ENCODE results near the gene CYB561D1. TPM values are rescaled to one million over a fixed set of nuclear protein-coding genes. Genes with fewer than 3 reads are reported as not detected.
A peak's percentile ranks its signal among the peaks of the same experiment; 100 is the strongest.
"Not testable (repeated sequence)": the region's sequence is repeated elsewhere in the genome, so short reads cannot be mapped to it uniquely, and the experiment has no call there.

CYB561D1 gene
- polyA plus RNA-seq (2014; cell fraction: cytosol; rRNA removed), result 7.8 and 8.4 TPM in 2 replicates
- polyA plus RNA-seq (2014; cell fraction: nucleus; rRNA removed), result 6.6 and 8.0 TPM in 2 replicates

GRCh38 chr1:109493805-109494539 lies at the start of gene CYB561D1:
Gene CYB561D1 (plus strand): TSS chr1:109494094. CDS start chr1:109494140, 46 bp downstream.
- DNase-seq (ENCODE audit: low spot score), result peak; percentile 87

GRCh38 chr1:109444346-109444745 lies 49.5 kb upstream of the CYB561D1 start:
- peak; percentile 71 for DNase-seq (ENCODE audit: low spot score)

DNA sequence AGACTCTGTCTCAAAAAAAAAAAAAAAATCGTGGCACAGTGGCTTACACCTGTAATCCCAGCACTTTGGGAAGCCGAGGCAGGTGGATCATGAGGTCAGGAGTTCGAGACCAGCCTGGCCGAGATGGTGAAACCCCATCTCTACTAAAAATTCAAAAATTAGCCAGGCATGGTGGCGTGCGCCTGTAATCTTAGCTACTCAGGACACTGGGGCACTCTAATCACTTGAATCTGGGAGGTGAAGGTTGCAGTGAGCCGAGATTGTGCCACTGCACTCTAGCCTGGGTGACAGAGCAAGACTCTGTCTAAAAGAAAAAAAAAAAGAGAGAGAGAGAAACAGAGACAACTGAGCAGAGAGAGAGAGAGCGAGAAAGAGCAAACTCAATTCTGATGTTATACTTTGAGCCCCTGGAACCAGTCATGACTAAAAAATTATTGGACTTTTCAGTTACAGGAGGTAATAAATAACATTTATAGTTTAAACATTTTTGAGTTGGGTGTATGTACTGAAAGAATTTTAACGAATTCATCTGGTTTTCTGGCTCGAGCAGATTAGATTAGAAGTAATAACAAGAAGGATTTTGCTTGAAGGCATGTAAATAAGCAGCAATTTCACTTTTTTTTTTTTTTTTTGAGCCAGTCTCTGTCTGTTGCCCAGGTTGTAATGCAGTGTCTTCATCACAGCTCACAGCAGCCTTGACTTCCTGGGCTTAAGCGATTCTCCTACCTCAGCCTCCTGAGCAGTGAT lies 47.8 kb upstream of the CYB561D1 start:
- not testable (repeated sequence) for DNase-seq (ENCODE audit: low spot score)

- DNase-seq (ENCODE audit: low spot score), result no peak
Observed at GRCh38 chr1:109447524-109447923, 46.4 kb upstream of the CYB561D1 start.

DNA sequence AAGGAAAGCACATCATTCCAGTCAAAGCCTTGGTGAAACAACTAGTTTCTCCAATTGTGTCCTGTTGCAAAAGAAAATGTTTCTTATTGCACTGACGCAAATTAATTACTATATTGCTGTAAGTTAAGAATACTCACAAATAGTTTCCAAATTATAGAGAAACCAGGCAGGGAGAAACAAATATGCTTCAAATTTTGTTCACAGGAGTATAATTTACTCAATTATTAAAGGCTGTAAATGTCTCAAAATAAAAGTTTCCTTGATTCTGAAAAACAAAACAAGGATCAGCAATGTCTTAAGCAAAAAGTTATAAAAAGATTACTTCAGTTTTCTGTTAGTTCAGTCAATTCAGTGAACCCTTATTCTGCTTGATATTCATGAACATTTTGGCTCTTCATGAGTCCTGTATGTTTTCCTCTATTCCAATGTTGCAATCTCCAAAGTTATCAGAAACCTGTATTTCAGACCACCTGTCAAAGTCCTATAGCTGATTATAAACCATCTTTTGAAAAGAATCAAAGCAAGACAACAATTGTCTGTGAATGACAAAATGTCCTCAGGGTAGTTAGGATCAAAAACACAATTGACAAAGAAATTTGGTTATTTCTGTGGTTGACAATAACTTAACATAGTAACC lies 39.3 kb upstream of the CYB561D1 start:
- DNase-seq (ENCODE audit: low spot score), result no peak

GRCh38 chr1:109457819-109458218 lies 36.1 kb upstream of the CYB561D1 start:
- no peak for DNase-seq (ENCODE audit: low spot score)

GRCh38 chr1:109466125-109466451 lies 27.8 kb upstream of the CYB561D1 start:
- DNase-seq (ENCODE audit: low spot score), result no peak

GRCh38 chr1:109466452-109467300 lies 27.2 kb upstream of the CYB561D1 start, which contains the start of gene SYPL2:
Gene SYPL2 (plus strand): TSS chr1:109466546. CDS start chr1:109466844, 298 bp downstream.
- no peak for DNase-seq (ENCODE audit: low spot score)

DNA sequence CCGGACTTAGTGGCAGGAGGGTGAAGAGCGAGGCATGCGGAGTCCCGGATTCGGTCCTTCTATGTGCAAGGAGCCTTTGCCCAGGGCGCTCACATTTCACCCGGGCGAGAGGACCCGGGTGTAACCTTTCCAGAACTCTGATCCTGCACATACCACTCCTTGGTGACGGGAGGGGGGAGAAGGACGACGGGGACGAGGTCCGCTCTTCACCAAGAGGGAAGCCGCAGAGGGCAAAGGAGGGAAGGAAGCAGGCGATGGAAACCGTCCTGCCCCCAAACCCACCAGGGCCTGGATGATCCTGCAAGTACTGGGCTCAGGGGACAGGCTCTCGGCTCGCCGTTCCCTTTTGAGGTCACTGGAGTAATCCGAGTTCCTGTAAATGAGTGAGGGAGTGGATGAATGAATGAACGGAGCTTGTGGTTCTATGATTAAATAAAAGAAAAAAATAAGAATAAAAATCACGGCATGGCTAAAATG lies 26.6 kb upstream of the CYB561D1 start:
- DNase-seq (ENCODE audit: low spot score), result no peak

DNA sequence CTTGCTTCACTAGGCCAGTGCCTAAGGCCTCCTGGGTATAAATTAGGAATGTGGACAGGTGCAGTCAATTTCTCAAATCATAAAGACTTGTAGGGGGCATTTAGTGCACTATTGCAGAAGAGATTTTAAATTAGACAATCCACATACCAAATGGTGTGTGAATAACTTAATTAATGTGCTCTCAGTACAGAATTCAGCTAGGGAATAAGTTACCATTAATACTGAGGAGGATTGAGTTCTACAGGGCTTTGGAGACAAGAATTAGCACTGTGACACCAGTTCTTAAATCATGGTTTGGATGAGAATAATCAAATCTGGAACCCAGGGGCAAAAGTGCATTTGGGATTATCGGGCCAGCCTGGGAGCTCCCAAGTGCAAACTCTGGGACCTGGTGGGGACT lies 25.8 kb upstream of the CYB561D1 start:
- no peak for DNase-seq (ENCODE audit: low spot score)

GRCh38 chr1:109468903-109469302 lies 25.0 kb upstream of the CYB561D1 start:
- DNase-seq (ENCODE audit: low spot score), result no peak

- DNase-seq (ENCODE audit: low spot score), result no peak
Observed at GRCh38 chr1:109470245-109470644, 23.6 kb upstream of the CYB561D1 start.

DNA sequence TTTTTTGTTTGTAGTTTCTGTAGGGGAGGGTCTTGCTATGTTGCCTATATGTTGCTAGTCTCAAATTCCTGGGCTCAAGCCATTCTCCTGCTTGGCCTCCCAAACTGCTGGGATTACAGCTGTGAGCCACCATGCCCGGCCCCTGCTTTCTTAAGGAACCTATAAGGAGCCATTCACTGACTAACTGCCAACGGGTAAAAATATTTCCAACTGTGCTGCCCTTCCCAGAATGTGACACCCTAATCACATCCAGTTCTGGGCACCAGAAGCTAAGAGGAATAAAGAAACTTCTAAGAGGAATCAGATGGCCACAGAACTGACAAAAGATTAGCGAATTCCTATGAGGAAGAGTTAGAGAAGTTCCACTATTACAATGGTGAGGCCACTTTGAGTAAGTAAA lies 21.1 kb upstream of the CYB561D1 start:
- DNase-seq (ENCODE audit: low spot score), result no peak

DNA sequence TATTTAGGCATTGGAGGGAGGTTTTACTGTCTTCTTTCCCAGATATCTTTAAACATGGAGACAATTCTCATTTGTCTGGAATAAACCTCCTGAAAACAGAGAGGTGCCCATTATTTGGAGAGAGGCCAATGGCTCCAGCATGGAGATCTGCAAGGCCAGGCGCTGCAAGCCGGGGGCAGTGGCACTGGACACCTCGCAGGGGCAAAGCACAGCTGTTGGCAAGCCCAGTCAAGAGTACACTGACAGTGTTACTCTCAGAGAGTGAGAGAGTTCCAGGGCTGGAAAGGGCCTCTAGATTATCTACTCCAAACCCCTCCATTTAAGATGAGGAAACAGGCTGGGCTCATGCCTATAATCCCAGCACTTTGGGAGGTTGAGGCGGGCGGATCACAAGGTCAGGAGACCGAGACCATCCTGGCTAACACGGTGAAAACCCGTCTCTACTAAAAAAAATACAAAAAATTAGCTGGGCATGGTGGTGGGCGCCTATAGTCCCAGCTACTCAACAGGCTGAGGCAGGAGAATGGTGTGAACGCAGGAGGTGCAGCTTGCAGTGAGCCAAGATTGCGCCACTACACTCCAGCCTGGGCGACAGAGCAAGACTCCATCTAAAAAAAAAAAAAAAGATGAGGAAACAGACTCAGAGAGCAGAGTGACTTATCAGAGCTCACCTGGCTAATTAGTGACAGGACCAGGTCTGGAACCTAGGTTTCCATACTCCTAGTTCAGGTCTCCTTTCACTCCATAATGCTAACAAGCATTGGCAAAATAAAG lies 20.4 kb upstream of the CYB561D1 start:
- DNase-seq (ENCODE audit: low spot score), result not testable (repeated sequence)

DNA sequence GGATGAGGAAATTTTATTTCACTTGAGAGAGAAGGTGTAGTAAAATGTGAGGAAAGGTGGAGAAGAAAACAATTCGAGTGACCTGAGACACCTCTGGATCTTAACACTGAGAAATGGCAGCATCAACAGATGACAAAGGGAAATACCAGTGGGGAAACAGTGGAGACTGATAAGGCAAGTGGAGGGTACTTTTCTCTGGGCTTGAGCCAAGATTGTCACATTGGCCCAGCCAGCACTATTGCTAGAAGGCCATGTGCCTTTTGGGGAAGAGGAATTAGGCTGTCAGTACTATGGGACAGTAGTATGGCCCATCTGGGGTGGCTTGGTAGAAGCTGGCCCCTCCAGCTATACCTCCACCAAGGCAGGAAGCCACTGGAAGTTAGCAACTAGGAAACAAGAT lies 19.2 kb upstream of the CYB561D1 start:
- DNase-seq (ENCODE audit: low spot score), result no peak

- DNase-seq (ENCODE audit: low spot score), result no peak
Observed at GRCh38 chr1:109475261-109475660, 18.6 kb upstream of the CYB561D1 start.

DNA sequence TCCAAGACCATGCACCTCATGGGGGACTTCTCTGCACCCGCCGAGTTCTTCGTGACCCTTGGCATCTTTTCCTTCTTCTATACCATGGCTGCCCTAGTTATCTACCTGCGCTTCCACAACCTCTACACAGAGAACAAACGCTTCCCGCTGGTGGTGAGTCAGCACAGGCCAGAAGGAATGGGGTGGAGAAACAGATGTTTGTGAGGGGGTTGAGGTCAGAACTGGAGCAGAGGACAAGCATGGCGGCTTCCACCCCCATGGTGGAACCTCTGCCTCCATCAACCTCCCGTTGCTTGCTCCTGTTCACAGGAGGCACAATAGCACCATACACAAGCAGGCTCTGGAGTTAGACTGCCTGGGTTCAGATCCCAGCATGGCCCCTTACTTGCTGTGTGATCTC lies 17.1 kb upstream of the CYB561D1 start:
- DNase-seq (ENCODE audit: low spot score), result no peak

- DNase-seq (ENCODE audit: low spot score), result no peak
Observed at GRCh38 chr1:109477821-109478220, 16.1 kb upstream of the CYB561D1 start.

GRCh38 chr1:109478806-109479205 lies 15.1 kb upstream of the CYB561D1 start:
- DNase-seq (ENCODE audit: low spot score), result no peak

DNA sequence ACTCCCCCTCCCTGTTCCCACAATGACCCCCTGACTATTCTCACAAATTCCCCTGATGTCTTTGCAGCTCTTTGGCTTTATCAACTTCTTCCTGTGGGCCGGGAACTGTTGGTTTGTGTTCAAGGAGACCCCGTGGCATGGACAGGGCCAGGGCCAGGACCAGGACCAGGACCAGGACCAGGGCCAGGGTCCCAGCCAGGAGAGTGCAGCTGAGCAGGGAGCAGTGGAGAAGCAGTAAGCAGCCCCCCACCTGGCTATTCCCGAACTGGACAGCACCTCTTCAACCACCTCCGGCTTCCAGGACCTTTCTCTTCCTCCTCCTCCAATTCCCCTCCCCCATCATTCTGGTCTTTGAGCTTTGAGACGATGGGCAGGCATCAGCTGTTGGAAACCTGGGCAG lies 14.6 kb upstream of the CYB561D1 start:
- no peak for DNase-seq (ENCODE audit: low spot score)

DNA sequence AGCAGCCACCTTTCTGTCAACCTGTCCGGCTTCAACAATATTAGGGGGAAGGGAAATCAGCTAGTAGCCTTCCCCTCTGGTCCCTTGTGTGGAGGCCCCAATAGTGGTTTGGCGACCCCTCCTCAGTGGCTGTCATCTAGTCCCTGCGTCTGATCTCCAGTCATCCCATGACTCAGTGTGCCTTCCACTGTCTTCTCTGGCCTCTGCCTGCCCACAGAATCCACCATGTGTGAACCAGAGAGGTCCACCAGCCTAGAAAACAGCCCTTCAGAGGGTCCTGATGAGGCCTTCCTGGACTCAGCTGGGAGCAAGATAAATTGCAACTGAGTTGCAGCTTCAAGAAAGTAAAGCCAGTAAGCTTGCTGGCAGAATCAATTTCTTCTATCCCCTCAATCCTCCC lies 14.0 kb upstream of the CYB561D1 start:
- no peak for DNase-seq (ENCODE audit: low spot score)

Measured in SK-N-DZ (cell line).